PC-3 (cell line): ENCODE data around the gene ACAP3. TPM values are rescaled to one million over a fixed set of nuclear protein-coding genes. Genes with fewer than 3 reads are reported as not detected.
A peak's percentile ranks its signal among the peaks of the same experiment; 100 is the strongest.

Experiments used
- ATAC-seq: fragments of 200-7000 bp; cut with Tn5 transposase; 2 replicates; pipeline ENCODE4 v1.9.1; 2020; ENCODE audit warnings: mild to moderate bottlenecking, moderate library complexity
- BruUV-seq: library from RNA; stranded (reverse); fragments of 400-500 nt; replicated peaks from 2 replicates; lab custom pipeline; 2021; lab: Mats Ljungman, UMichigan
- CTCF ChIA-PET: fragments of 300-600 bp; sonication (Branson Sonifier 250); formaldehyde crosslinking; loops from one replicate; lab custom pipeline; 2022; ENCODE audit warnings: antibody characterized with exemption; lab: Charles Lee
- POLR2A ChIA-PET: fragments of 300-600 bp; sonication (Branson Sonifier 250); formaldehyde crosslinking; loops from one replicate; lab custom pipeline; 2022; ENCODE audit warnings: antibody characterized with exemption; ENCODE audit not compliant: unreplicated experiment; lab: Charles Lee
- DNase-seq: peaks from one replicate; pipeline ENCODE4 v3.0.0-alpha.2; 2015
- H2AFZ ChIP-seq: fragments of 300-600 bp; sonication (generic); 2 replicates; pipeline ENCODE4 v1.6.0; 2016; ENCODE audit warnings: antibody characterized with exemption, low read length
- H3F3A ChIP-seq: fragments of 300-600 bp; sonication (generic); one replicate; pipeline ENCODE4 v1.6.0; 2017; ENCODE audit warnings: antibody characterized with exemption, low read length, control low read depth, mild to moderate bottlenecking; ENCODE audit not compliant: unreplicated experiment
- H3K27ac ChIP-seq: fragments of 300-600 bp; sonication (generic); 2 replicates; pipeline ENCODE4 v1.5.1; 2016; ENCODE audit warnings: mild to moderate bottlenecking, low read length
- H3K27me3 ChIP-seq: fragments of 300-600 bp; sonication (generic); 2 replicates; pipeline ENCODE4 v1.6.1; 2016; ENCODE audit warnings: low read length, mixed read lengths
- H3K36me3 ChIP-seq: fragments of 300-600 bp; sonication (generic); 2 replicates; pipeline ENCODE4 v1.6.1; 2016; ENCODE audit warnings: low read depth, mixed run types, low read length, mixed read lengths
- H3K4me1 ChIP-seq: fragments of 300-600 bp; sonication (generic); 2 replicates; pipeline ENCODE4 v1.5.1; 2016; ENCODE audit warnings: low read length; ENCODE audit not compliant: insufficient read depth
- H3K4me2 ChIP-seq: fragments of 300-600 bp; sonication (generic); 2 replicates; pipeline ENCODE4 v1.6.0; 2016; ENCODE audit warnings: low read length
- H3K4me3 ChIP-seq: fragments of 300-600 bp; sonication (generic); 2 replicates; pipeline ENCODE4 v1.5.1; 2016; ENCODE audit warnings: mild to moderate bottlenecking, low read length, mixed read lengths
- H3K79me2 ChIP-seq: fragments of 300-600 bp; sonication (generic); 2 replicates; pipeline ENCODE4 v1.6.1; 2017; ENCODE audit warnings: low read length, mixed read lengths
- H3K9ac ChIP-seq: fragments of 300-600 bp; sonication (generic); 2 replicates; pipeline ENCODE4 v1.6.0; 2016; ENCODE audit warnings: mild to moderate bottlenecking, low read length
- H3K9me2 ChIP-seq: fragments of 300-600 bp; sonication (generic); replicated peaks from 2 replicates; pipeline ENCODE4 v1.6.1; 2016; ENCODE audit warnings: mixed run types, low read length, mixed read lengths
- H3K9me3 ChIP-seq: fragments of 300-600 bp; sonication (generic); 2 replicates; pipeline ENCODE4 v1.6.1; 2016; ENCODE audit warnings: low read length, mixed read lengths
- H4K20me1 ChIP-seq: fragments of 300-600 bp; sonication (generic); 2 replicates; pipeline ENCODE4 v1.6.1; 2016; ENCODE audit warnings: low read length, mixed read lengths
- CTCF ChIP-seq: fragments of 300-600 bp; sonication (generic); conservative IDR thresholded peaks from 2 replicates; pipeline ENCODE4 v1.5.1; 2017; ENCODE audit warnings: antibody characterized with exemption, low read depth, mild to moderate bottlenecking, low read length
- EZH2 ChIP-seq: fragments of 300-600 bp; sonication (generic); IDR thresholded peaks from one replicate; pipeline ENCODE4 v1.6.1; 2017; ENCODE audit warnings: antibody characterized with exemption, mild to moderate bottlenecking, low read length; ENCODE audit not compliant: unreplicated experiment
- EZH2phosphoT487 ChIP-seq: fragments of 300-600 bp; sonication (generic); IDR thresholded peaks from 2 replicates; pipeline ENCODE4 v1.6.1; 2018; ENCODE audit warnings: mild to moderate bottlenecking, antibody characterized with exemption, low read length, borderline replicate concordance
- intact Hi-C: fragments of 100-400 bp; cut with micrococcal nuclease; formaldehyde crosslinking; loops from 2 replicates; pipeline ENCODE4 v1.9.0; 2023
- total RNA-seq: library from RNA; depleted of rRNA; stranded (reverse); fragments of >200 nt; gene quantifications from 2 replicates; pipeline ENCODE4 v1.2.3, GENCODE V29; 2014

The ACAP3 gene
- total RNA-seq, 1 experiment from 2014 or later, result 116 TPM

- ATAC-seq (peak; percentile 2), DNase-seq (peak; percentile 50)
- H3K27ac ChIP-seq, result peak overlapping the region; percentile 60
- no peaks in the 10 kb centered on the region for H3F3A ChIP-seq
- ChIA-PET POLR2A (interaction anchor here (0.6 to 0.7 kb wide), 3 partner anchors 9 to 26 kb away, joined by 3 to 4 read pairs (median 3); no protein-coding TSS in a partner anchor), CTCF (interaction anchor here (0.6 to 0.7 kb wide), 2 partner anchors 16 to 45 kb away, joined by 3 read pairs; no protein-coding TSS in a partner anchor)
- H3K4me3 ChIP-seq, result peak overlapping the region; percentile 96
- no peaks in the 10 kb centered on the region for H3K9me2 ChIP-seq
- BruUV-seq, result no TSS peak
- H3K79me2 ChIP-seq, result peaks cover 62% of the 10 kb centered on the region
- peaks cover 24% of the 10 kb centered on the region; the same call in 1 of the 2 replicates for H3K36me3 ChIP-seq
- H2AFZ ChIP-seq, result peak overlapping the region; percentile 83
- TF ChIP-seq EZH2 (no peak), EZH2phosphoT487 (no peak)
- H3K27me3 ChIP-seq, result no peaks in the 10 kb centered on the region
- peak overlapping the region; percentile 93 for H3K9ac ChIP-seq
- peak overlapping the region; percentile 95 for H3K4me2 ChIP-seq
- intact Hi-C loops, result loop anchor here (2.0 kb wide), 1 partner anchor 39 kb away; the partner anchor contains the start of gene DVL1
- H4K20me1 ChIP-seq, result peaks cover 11% of the 10 kb centered on the region
- peaks cover 33% of the 10 kb centered on the region for H3K4me1 ChIP-seq
- H3K9me3 ChIP-seq, result no peaks in the 10 kb centered on the region
These were observed 1.8 kb upstream of the ACAP3 start for GRCh38 chr1:1309251-1310108.

- TF ChIP-seq EZH2phosphoT487 (no peak), EZH2 (no peak)
- peak overlapping the region; percentile 60 for H3K27ac ChIP-seq
- DNase-seq, result no peak
- BruUV-seq, result TSS peak; percentile 27
- POLR2A ChIA-PET, result interaction anchor here (0.6 kb wide), 1 partner anchor 25 kb away, joined by 4 read pairs; no protein-coding TSS in a partner anchor
- H3K9ac ChIP-seq, result peak overlapping the region; percentile 93
- no peaks in the 10 kb centered on the region for H3F3A ChIP-seq
- peak overlapping the region; percentile 95 for H3K4me2 ChIP-seq
- peaks cover 11% of the 10 kb centered on the region for H4K20me1 ChIP-seq
- peaks cover 33% of the 10 kb centered on the region for H3K4me1 ChIP-seq
- peak overlapping the region; percentile 96 for H3K4me3 ChIP-seq
- peak overlapping the region; percentile 83 for H2AFZ ChIP-seq
- peak; percentile 2 for ATAC-seq
- intact Hi-C loops, result loop anchor here (2.0 kb wide), 1 partner anchor 40 kb away; the partner anchor contains the start of gene DVL1
- peaks cover 22% of the 10 kb centered on the region; the same call in 1 of the 2 replicates for H3K36me3 ChIP-seq
- no peaks in the 10 kb centered on the region for H3K27me3 ChIP-seq
- CTCF ChIA-PET, result no interaction called here
- no peaks in the 10 kb centered on the region for H3K9me2 ChIP-seq
- peaks cover 63% of the 10 kb centered on the region for H3K79me2 ChIP-seq
- no peaks in the 10 kb centered on the region for H3K9me3 ChIP-seq
These were observed 1.1 kb upstream of the ACAP3 start for GRCh38 chr1:1308756-1309250.

GRCh38 chr1:1307261-1307922, 338 bp downstream of the ACAP3 start:
- peaks cover 11% of the 10 kb centered on the region for H4K20me1 ChIP-seq
- H3K4me1 ChIP-seq, result peaks cover 33% of the 10 kb centered on the region
- ATAC-seq, result peak; percentile 8
- H3K9me3 ChIP-seq, result no peaks in the 10 kb centered on the region
- peak overlapping the region; percentile 97 for H3K4me3 ChIP-seq
- POLR2A ChIA-PET, result no interaction called here
- peak overlapping the region; percentile 77 for H3K9ac ChIP-seq
- H3K4me2 ChIP-seq, result peak overlapping the region; percentile 93
- TF ChIP-seq EZH2, result no peak
- TF ChIP-seq CTCF, result no peak
- no peak for TF ChIP-seq EZH2phosphoT487
- H3K9me2 ChIP-seq, result no peaks in the 10 kb centered on the region
- H2AFZ ChIP-seq, result 0 out of 2 replicates have a peak overlapping the region, but pooled peaks have one; percentile 12
- no peak overlapping the region for H3K27ac ChIP-seq
- peaks cover 9% of the 10 kb centered on the region; the same call in 1 of the 2 replicates for H3K36me3 ChIP-seq
- H3K27me3 ChIP-seq, result no peaks in the 10 kb centered on the region
- peaks cover 66% of the 10 kb centered on the region for H3K79me2 ChIP-seq
- DNase-seq, result peak; percentile 47
- CTCF ChIA-PET, result no interaction called here
- no TSS peak for BruUV-seq
- intact Hi-C loops, result no loop called here
- no peaks in the 10 kb centered on the region for H3F3A ChIP-seq
